Measurements from ENCODE around the gene JUNB. TPM values are rescaled to one million over a fixed set of nuclear protein-coding genes. Genes with fewer than 3 reads are reported as not detected.

JUNB gene
- total and polyA plus RNA-seq, 11 donors = 19.6 to 205 (median 52.9) TPM

DNA sequence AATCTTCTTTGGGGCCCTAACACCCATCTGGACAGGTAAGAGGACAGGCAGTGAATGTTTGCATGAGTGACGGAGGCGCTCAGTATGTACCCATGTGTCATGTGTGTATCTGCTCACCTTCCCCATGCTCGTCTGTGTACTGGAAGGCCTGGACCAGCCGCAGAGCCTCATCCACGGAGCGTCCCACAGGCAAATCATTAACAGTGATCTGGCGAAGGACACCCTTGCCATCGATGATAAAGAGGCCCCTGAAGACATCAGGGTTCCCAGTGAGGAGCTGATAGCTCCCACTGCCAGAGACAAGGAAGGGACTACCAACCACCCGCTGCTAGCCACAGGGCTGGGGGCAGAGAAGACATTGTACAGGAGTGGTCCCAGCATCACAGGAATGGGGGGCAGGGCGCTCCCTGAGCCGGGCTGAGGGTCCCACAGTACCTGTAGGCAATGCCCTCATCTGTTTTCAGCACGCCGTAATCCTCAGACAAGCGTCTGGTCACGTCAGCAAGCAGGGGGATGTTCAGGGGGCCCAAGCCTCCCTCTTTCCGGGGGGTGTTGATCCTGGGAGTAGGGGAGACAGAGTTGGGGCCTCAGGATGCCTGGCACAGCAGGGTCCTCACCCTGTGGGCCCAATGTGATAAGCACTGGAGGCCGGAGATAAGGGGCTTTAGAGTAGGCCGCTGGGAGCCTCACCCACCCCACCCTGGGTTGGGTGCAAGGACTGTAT, 8.6 kb downstream of the JUNB start:
- H3K4me1 ChIP-seq = peaks cover 3 to 44% (median 21%) of the 10 kb centered on the region in 12 donors
- no peak for TF ChIP-seq POLR2A (IDR thresholded peaks at IDR 0.05)
- TF ChIP-seq, protein P1, sequence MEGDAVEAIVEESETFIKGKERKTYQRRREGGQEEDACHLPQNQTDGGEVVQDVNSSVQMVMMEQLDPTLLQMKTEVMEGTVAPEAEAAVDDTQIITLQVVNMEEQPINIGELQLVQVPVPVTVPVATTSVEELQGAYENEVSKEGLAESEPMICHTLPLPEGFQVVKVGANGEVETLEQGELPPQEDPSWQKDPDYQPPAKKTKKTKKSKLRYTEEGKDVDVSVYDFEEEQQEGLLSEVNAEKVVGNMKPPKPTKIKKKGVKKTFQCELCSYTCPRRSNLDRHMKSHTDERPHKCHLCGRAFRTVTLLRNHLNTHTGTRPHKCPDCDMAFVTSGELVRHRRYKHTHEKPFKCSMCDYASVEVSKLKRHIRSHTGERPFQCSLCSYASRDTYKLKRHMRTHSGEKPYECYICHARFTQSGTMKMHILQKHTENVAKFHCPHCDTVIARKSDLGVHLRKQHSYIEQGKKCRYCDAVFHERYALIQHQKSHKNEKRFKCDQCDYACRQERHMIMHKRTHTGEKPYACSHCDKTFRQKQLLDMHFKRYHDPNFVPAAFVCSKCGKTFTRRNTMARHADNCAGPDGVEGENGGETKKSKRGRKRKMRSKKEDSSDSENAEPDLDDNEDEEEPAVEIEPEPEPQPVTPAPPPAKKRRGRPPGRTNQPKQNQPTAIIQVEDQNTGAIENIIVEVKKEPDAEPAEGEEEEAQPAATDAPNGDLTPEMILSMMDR (IDR thresholded peaks at IDR 0.05) = no peak
- H3K27me3 ChIP-seq = peaks cover 0 to 6% (median 0%) of the 10 kb centered on the region in 9 donors
- 78 to 86% (median 81%) methylated on average over 15 to 18 of the region's 18 CpGs for WGBS, 4 donors
- intact Hi-C loops (cut with DNase I) = loop anchor here in 9 of 10 donors (5.0 kb wide), 4 partner anchors 33 to 88 kb away; partner anchors contain the start of gene TNPO2 (in 2 of the 9)
- no peaks in the 10 kb centered on the region for H3K9me3 ChIP-seq
- ATAC-seq (no peak), DNase-seq (no peak)
- H3K4me3 ChIP-seq = peak overlapping the region in 5 of 12 donors; percentile 69 to 98 (median 94)
- peaks cover 0 to 40% (median 18%) of the 10 kb centered on the region in 9 donors for H3K36me3 ChIP-seq
- H3K27ac ChIP-seq = peak overlapping the region in 3 of 12 donors; percentile 86 to 97 (median 87)

- H3K4me1 ChIP-seq = peaks cover 3 to 44% (median 21%) of the 10 kb centered on the region in 12 donors
- no peaks in the 10 kb centered on the region for H3K9me3 ChIP-seq
- H3K4me3 ChIP-seq = peak overlapping the region in 10 of 12 donors; percentile 69 to 98 (median 93)
- intact Hi-C loops (cut with DNase I) = loop anchor here in 3 of 10 donors (5.0 kb wide), 2 partner anchors 33 to 78 kb away; partner anchors contain the start of gene TNPO2 (in 2 of the 3)
- 54 to 80% (median 72%) methylated on average over 1 of the region's 1 CpG for WGBS, 4 donors
- TF ChIP-seq POLR2A (IDR thresholded peaks at IDR 0.05) = no peak
- TF ChIP-seq, protein P1 (IDR thresholded peaks at IDR 0.05) = no peak
- ATAC-seq (no peak), DNase-seq (no peak)
- H3K27me3 ChIP-seq = peaks cover 0 to 6% (median 0%) of the 10 kb centered on the region in 9 donors
- peak overlapping the region in 7 of 12 donors; percentile 86 to 97 (median 93) for H3K27ac ChIP-seq
- peaks cover 0 to 40% (median 18%) of the 10 kb centered on the region in 9 donors for H3K36me3 ChIP-seq
These were observed 9.1 kb downstream of the JUNB start for GRCh38 chr19:12800466-12800770.

DNA sequence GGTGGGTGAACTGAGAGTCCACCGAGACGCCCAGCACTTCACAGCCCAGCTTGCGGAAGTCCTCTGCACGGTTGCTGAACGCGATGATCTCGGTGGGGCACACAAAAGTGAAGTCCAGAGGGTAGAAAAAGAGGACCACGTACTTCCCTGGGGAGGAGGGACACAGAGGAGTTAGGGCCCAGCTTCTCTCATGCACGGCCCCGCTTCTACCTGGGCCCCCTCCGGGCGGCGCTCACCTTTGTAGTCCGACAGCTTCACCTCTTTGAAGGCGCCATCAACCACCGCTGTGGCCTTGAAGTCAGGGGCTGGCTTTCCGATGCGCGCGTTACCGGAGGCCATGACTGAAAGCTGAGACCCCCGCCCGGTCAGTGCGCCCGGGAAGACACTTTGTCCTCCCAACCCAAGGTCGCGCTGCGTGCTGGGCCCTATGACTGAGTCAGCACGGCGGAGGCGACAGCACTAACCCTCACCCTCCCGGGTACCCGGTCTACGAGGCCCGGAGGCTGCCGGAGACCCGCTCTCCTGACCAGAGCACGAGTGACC, 9.7 kb downstream of the JUNB start:
- Histone ChIP-seq H3K9me3 (no peaks in the 10 kb centered on the region), H3K36me3 (peaks cover 0 to 40% (median 18%) of the 10 kb centered on the region in 9 donors), H3K27ac (peak overlapping the region; percentile 70 to 97 (median 89)), H3K4me3 (peak overlapping the region; percentile 69 to 98 (median 92)), H3K27me3 (peaks cover 0 to 6% (median 0%) of the 10 kb centered on the region in 9 donors), H3K4me1 (peaks cover 3 to 41% (median 19%) of the 10 kb centered on the region in 12 donors)
- 10 to 15% (median 12%) methylated on average over 21 to 38 of the region's 38 CpGs for WGBS, 4 donors
- intact Hi-C loops (cut with DNase I) = loop anchor here in 3 of 10 donors (5.0 kb wide), 2 partner anchors 34 to 79 kb away; partner anchors contain the start of gene TNPO2 (in 2 of the 3)
- peak in 3 of 4 donors; percentile 43 to 52 (median 44) for ATAC-seq
- TF ChIP-seq, protein P1 (IDR thresholded peaks at IDR 0.05) = no peak
- TF ChIP-seq POLR2A (IDR thresholded peaks at IDR 0.05) = no peak
- peak in 3 of 5 donors; percentile 30 to 72 (median 46) for DNase-seq

All from heart left ventricle (tissue), 16 donors.